ENCODE measurements around the gene RERE. TPM values are rescaled to one million over a fixed set of nuclear protein-coding genes. Genes with fewer than 3 reads are reported as not detected.

RERE gene
- total and polyA plus RNA-seq, 2 donors (not counting 3 experiments of a cell fraction or from before 2014, with no cell fraction given): 14.1 to 113 TPM

- ChIA-PET CTCF (no interaction called here), POLR2A (no interaction called here)
- intact Hi-C loops (cut with micrococcal nuclease): no loop called here
- H3K9ac ChIP-seq (replicated peaks; ENCODE audit: extremely low read depth, insufficient read depth, low read length): no peak overlapping the region
- no peak for FAIRE-seq
- H3K27ac ChIP-seq (ENCODE audit: insufficient read depth, low read depth, low read length): no peak overlapping the region
- no peak for DNase-seq (ENCODE audit: low read depth, low spot score)
- TF ChIP-seq MYC (IDR thresholded peaks at IDR 0.05; ENCODE audit: low read depth, low read length): no peak
- no peak for TF ChIP-seq CTCF (IDR thresholded peaks at IDR 0.05; ENCODE audit: extremely low read depth in 1 of 2, insufficient read depth in 1 of 2, low read depth in 1 of 2, low read length in 2 of 2)
- TF ChIP-seq EZH2 (IDR thresholded peaks at IDR 0.05; ENCODE audit: borderline replicate concordance, low read depth, low read length, severe bottlenecking): no peak
- no peak for TF ChIP-seq POLR2A (IDR thresholded peaks at IDR 0.05; ENCODE audit: low read depth, low read length)
- no peak for TF ChIP-seq JUN (IDR thresholded peaks at IDR 0.05; ENCODE audit: borderline replicate concordance, insufficient read depth, insufficient read length, low read depth)
- TF ChIP-seq FOS (IDR thresholded peaks at IDR 0.05; ENCODE audit: borderline replicate concordance, insufficient read depth, low read length): no peak
- TF ChIP-seq MAX (IDR thresholded peaks at IDR 0.05; ENCODE audit: insufficient read depth, insufficient read length): no peak
- no peak for TF ChIP-seq GATA2 (IDR thresholded peaks at IDR 0.05; ENCODE audit: insufficient read depth, insufficient read length, low read depth, low read length)
- TF ChIP-seq POLR2AphosphoS5 (IDR thresholded peaks at IDR 0.05; ENCODE audit: insufficient read depth, low read depth, low read length): no peak
- no peak overlapping the region for H3K4me2 ChIP-seq (ENCODE audit: insufficient read depth, low read length)
- dilution Hi-C loops (cut with MboI; ENCODE audit: extremely low pct_ligation_motif_present, low sequenced_read_pairs): no loop called here
- no peaks in the 10 kb centered on the region for H3K9me1 ChIP-seq (replicated peaks; ENCODE audit: control insufficient read depth, extremely low read depth, insufficient read depth, low read length)
- no peaks in the 10 kb centered on the region for H3K9me3 ChIP-seq (replicated peaks; ENCODE audit: control insufficient read depth, insufficient read depth, low read length)
- BruUV-seq (replicated peaks): no TSS peak
- H4K20me1 ChIP-seq (replicated peaks; ENCODE audit: control insufficient read depth, extremely low read depth, insufficient read depth, low read length): peaks cover 11% of the 10 kb centered on the region
- H3K4me3 ChIP-seq (replicated peaks in 1 of 3; ENCODE audit: insufficient read depth in 1 of 3, low read depth in 1 of 3, low read length in 3 of 3): no peak overlapping the region
- H3K79me2 ChIP-seq (ENCODE audit: control insufficient read depth, insufficient read depth, low read length): peaks cover 23% of the 10 kb centered on the region
- no peaks in the 10 kb centered on the region for H3K36me3 ChIP-seq (ENCODE audit: control insufficient read depth in 2 of 2, extremely low read depth in 1 of 2, insufficient read depth in 2 of 2, low read length in 2 of 2)
- no peak overlapping the region for H2AFZ ChIP-seq (ENCODE audit: low read depth, low read length)
- no peaks in the 10 kb centered on the region for H3K4me1 ChIP-seq (ENCODE audit: control insufficient read depth, extremely low read depth, insufficient read depth, low read length)
- H3K27me3 ChIP-seq (ENCODE audit: control insufficient read depth in 2 of 2, insufficient read depth in 2 of 2, low read length in 2 of 2): no peaks in the 10 kb centered on the region
Measured at GRCh38 chr1:8632102-8632501, 185.3 kb downstream of the RERE start.
